ENCODE measurements around the gene SPEG.

DNA sequence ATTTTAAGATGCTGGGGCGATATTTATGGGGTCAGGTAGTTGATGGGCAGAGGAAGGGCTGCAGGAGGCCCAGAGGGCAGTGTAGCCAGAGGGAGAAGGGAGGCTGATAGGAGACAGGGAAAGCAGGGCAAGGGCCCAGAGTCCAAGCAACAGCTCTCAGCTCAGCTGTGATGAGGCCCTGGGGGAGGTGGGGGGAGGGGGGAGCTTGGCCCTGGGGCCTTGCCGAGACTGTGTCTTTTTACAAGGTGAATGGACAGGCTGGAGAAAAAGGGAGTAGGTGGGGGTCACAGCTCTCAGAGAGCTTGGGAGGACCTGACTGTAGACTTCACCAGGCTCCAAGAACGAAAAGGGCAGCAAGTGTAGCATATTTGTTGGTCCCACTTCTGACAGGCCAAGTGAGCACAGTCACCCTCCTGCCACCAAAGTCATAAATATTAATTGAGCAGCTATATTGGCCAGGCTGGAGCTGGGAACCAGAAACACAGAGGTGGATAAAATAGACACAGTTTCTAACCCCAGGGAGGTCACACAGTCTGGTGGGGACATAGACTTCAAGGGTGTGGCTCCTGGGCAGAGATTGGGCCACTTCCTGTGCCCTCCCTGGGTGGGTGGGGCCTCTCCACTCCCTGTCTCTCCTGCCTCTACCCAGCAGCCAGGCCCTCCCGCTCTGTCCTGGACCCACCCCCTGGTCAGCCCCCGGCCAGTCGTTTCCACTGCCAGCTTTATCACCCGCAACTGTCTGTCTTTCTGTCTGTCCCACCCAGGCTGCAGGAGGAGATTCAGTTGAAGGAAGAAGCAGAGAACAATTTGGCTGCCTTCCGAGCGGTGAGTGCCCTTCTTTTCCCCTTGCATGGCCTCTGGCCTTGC is 15.1 kb upstream of the SPEG start:
- TF ChIP-seq POLR2AphosphoS5 (IDR thresholded peaks at IDR 0.05; ENCODE audit: insufficient read depth, low read depth, low read length) = no peak
- no peak for TF ChIP-seq POLR2A (IDR thresholded peaks at IDR 0.05; ENCODE audit: low read depth, low read length)
